Measurements from ENCODE around the gene U2AF1. TPM values are rescaled to one million over a fixed set of nuclear protein-coding genes. Genes with fewer than 3 reads are reported as not detected.

Gene U2AF1
- total RNA-seq, 1 donor from 2014 or later = 61.5 TPM

Other genes starting within 250 kb of the U2AF1 start
- gene WDR4, start 228.0 kb downstream of the U2AF1 start, total RNA-seq = 9.8 and 13.1 TPM in 2 replicates
- 26.6 and 49.3 TPM in 2 replicates for gene NDUFV3, start 214.3 kb downstream of the U2AF1 start, total RNA-seq
- not detected in 2 replicates for gene ERVH48-1, start 181.9 kb downstream of the U2AF1 start, total RNA-seq
- gene PKNOX1, start 133.0 kb downstream of the U2AF1 start, total RNA-seq = 21.1 and 22.9 TPM in 2 replicates
- gene CBS, start 31.7 kb downstream of the U2AF1 start, total RNA-seq = 14.3 and 25.7 TPM in 2 replicates
- not detected in 2 replicates for gene CRYAA, start 61.4 kb upstream of the U2AF1 start, total RNA-seq